Prostate gland (tissue), 2 donors: ENCODE measurements around the gene ICAM4. TPM values are rescaled to one million over a fixed set of nuclear protein-coding genes. Genes with fewer than 3 reads are reported as not detected.

Experiments
- DNase-seq: peaks from one replicate; pipeline ENCODE4 v3.0.0-alpha.2; 2019; ENCODE audit warnings: low spot score
- H3K27ac ChIP-seq, 2 donors: fragments of 200-600 bp; sonication (generic); 2 replicates each; pipeline ENCODE4 v1.5.1; 2017 to 2019
- H3K27me3 ChIP-seq: fragments of 200-600 bp; sonication (generic); replicated peaks from 2 replicates; pipeline ENCODE4 v1.5.1; 2019; ENCODE audit not compliant: insufficient read depth
- H3K36me3 ChIP-seq, 2 donors: fragments of 200-600 bp; sonication (generic); 1 replicate in 1 of 2; 2 replicates in 1 of 2; pipeline versions ENCODE4 v1.5.1 to v1.8.1; 2017 to 2019
- H3K4me1 ChIP-seq: fragments of 200-600 bp; sonication (generic); replicated peaks from 2 replicates; pipeline ENCODE4 v1.5.1; 2019
- H3K4me3 ChIP-seq, 2 donors: fragments of 200-600 bp; sonication (generic); 2 replicates each; pipeline ENCODE4 v1.5.1; 2017 to 2019
- H3K9me3 ChIP-seq: fragments of 200-600 bp; sonication (generic); 2 replicates; pipeline ENCODE4 v1.5.1; 2017
- CTCF ChIP-seq, 4 experiments: fragments of 200-600 bp in 2 of 4; fragments of 450-650 bp in 2 of 4; sonication (generic) in 2 of 4; IDR thresholded peaks; 1 replicate in 3 of 4; 2 replicates in 1 of 4; pipeline ENCODE4 v1.5.1; 2016 to 2019; ENCODE audit warnings: antibody characterized with exemption in 4 of 4, mild to moderate bottlenecking in 2 of 4, moderate library complexity in 2 of 4
- POLR2A ChIP-seq: fragments of 450-650 bp; IDR thresholded peaks from one replicate; pipeline ENCODE4 v1.6.1; 2016; ENCODE audit warnings: antibody characterized with exemption, mild to moderate bottlenecking
- POLR2AphosphoS5 ChIP-seq: sonication (generic); formaldehyde crosslinking; IDR thresholded peaks from one replicate; pipeline ENCODE4 v1.6.1; 2017; ENCODE audit warnings: antibody characterized with exemption
- WGBS: methylation state at CpG from one replicate; pipeline ENCODE4 v1.1.5; 2018; 5-methylcytosine and 5-hydroxymethylcytosine counted together
- intact Hi-C: fragments of 100-400 bp; cut with DNase I; formaldehyde crosslinking; loops from one replicate; pipeline ENCODE4 v1.14.2; 2022
- total RNA-seq, 2 donors: library from RNA; depleted of rRNA; stranded (reverse); fragments of >200 nt; gene quantifications; one replicate each; pipeline ENCODE4 v1.1.0, GENCODE V29; 2016

ICAM4 gene
- total RNA-seq, 2 donors from 2014 or later = 1.0 TPM; not detected in 1

- peaks cover 21 to 43% of the 10 kb centered on the region in 2 donors for H3K36me3 ChIP-seq
- intact Hi-C loops = no loop called here
Measured at GRCh38 chr19:10320602-10321416, 34.1 kb downstream of the ICAM4 start.

GRCh38 chr19:10321417-10321797, 34.7 kb downstream of the ICAM4 start:
- intact Hi-C loops = no loop called here

More at GRCh38 chr19:10320602-10321416, 34.1 kb downstream of the ICAM4 start:
- H3K4me1 ChIP-seq = no peaks in the 10 kb centered on the region
- DNase-seq = no peak
- H3K27me3 ChIP-seq = no peaks in the 10 kb centered on the region
- no peak for TF ChIP-seq POLR2A
- no peak for TF ChIP-seq CTCF (IDR thresholded peaks at IDR 0.05)
- no peak for TF ChIP-seq POLR2AphosphoS5
- H3K4me3 ChIP-seq = no peak overlapping the region
- no peak overlapping the region for H3K27ac ChIP-seq
- H3K9me3 ChIP-seq = no peaks in the 10 kb centered on the region
- WGBS = 92% methylated on average over 15 of the region's 32 CpGs

GRCh38 chr19:10321874-10322835, 35.4 kb downstream of the ICAM4 start:
- intact Hi-C loops = no loop called here
- Histone ChIP-seq H3K4me3 (no peak overlapping the region), H3K27ac (no peak overlapping the region), H3K9me3 (no peaks in the 10 kb centered on the region), H3K4me1 (no peaks in the 10 kb centered on the region), H3K27me3 (no peaks in the 10 kb centered on the region), H3K36me3 (peaks cover 26 to 50% of the 10 kb centered on the region in 2 donors)
- TF ChIP-seq CTCF (IDR thresholded peaks at IDR 0.05) = no peak
- no peak for TF ChIP-seq POLR2A
- no peak for TF ChIP-seq POLR2AphosphoS5
- DNase-seq = no peak
- 94% methylated on average over 19 of the region's 19 CpGs for WGBS

More at GRCh38 chr19:10321417-10321797, 34.7 kb downstream of the ICAM4 start:
- Histone ChIP-seq H3K27me3 (no peaks in the 10 kb centered on the region), H3K27ac (no peak overlapping the region), H3K4me1 (no peaks in the 10 kb centered on the region), H3K9me3 (no peaks in the 10 kb centered on the region), H3K36me3 (peaks cover 21 to 49% of the 10 kb centered on the region in 2 donors), H3K4me3 (no peak overlapping the region)
- TF ChIP-seq POLR2AphosphoS5 = no peak
- TF ChIP-seq CTCF (IDR thresholded peaks at IDR 0.05) = no peak
- no peak for TF ChIP-seq POLR2A
- 86% methylated on average over 9 of the region's 11 CpGs for WGBS
- no peak for DNase-seq

GRCh38 chr19:10325732-10326131, 39.0 kb downstream of the ICAM4 start:
- DNase-seq = no peak
- H3K9me3 ChIP-seq = no peaks in the 10 kb centered on the region
- 94% methylated on average over 8 of the region's 8 CpGs for WGBS
- H3K4me3 ChIP-seq = no peak overlapping the region
- H3K27ac ChIP-seq = no peak overlapping the region
- intact Hi-C loops = no loop called here
- TF ChIP-seq POLR2A (no peak), POLR2AphosphoS5 (no peak)
- H3K4me1 ChIP-seq = no peaks in the 10 kb centered on the region
- H3K36me3 ChIP-seq = peaks cover 15 to 65% of the 10 kb centered on the region in 2 donors
- no peaks in the 10 kb centered on the region for H3K27me3 ChIP-seq

GRCh38 chr19:10327793-10328192, 41.0 kb downstream of the ICAM4 start:
- H3K4me3 ChIP-seq = no peak overlapping the region
- intact Hi-C loops = no loop called here
- H3K27me3 ChIP-seq = no peaks in the 10 kb centered on the region
- DNase-seq = no peak
- peaks cover 8% of the 10 kb centered on the region for H3K4me1 ChIP-seq
- no peak for TF ChIP-seq POLR2A
- TF ChIP-seq POLR2AphosphoS5 = no peak
- no peak for TF ChIP-seq CTCF (IDR thresholded peaks at IDR 0.05)
- WGBS = 93% methylated on average over 7 of the region's 7 CpGs
- no peaks in the 10 kb centered on the region for H3K9me3 ChIP-seq
- peaks cover 5 to 49% of the 10 kb centered on the region in 2 donors for H3K36me3 ChIP-seq
- H3K27ac ChIP-seq = no peak overlapping the region
